Activated naive CD4-positive, alpha-beta T cell (primary cell): ENCODE measurements around the gene UNKL.

ENCODE experiments used
- DNase-seq, 4 experiments: peaks; one replicate each; lab custom pipeline; 2025; lab: John Stamatoyannopoulos, UW

The UNKL gene

GRCh38 chr16:1351582-1352362 lies 62.7 kb downstream of the UNKL start, which contains the start of the genes GNPTG and TSR3:
TSS of gene GNPTG (plus strand) at chr16:1351931. CDS start at chr16:1351966, 35 bp downstream.
TSS of gene TSR3 (minus strand) at chr16:1351878. CDS start at chr16:1351804, 74 bp downstream.
- peak; percentile 56 to 80 (median 70) for DNase-seq

- DNase-seq = no peak
Observed at GRCh38 chr16:1351215-1351581, 63.3 kb downstream of the UNKL start.

- DNase-seq = no peak
Observed at GRCh38 chr16:1350691-1351090, 63.8 kb downstream of the UNKL start.

- DNase-seq = no peak
Observed at GRCh38 chr16:1349951-1350350, 64.6 kb downstream of the UNKL start.

- no peak for DNase-seq
Observed at GRCh38 chr16:1349351-1349750, 65.2 kb downstream of the UNKL start.

- no peak for DNase-seq
Observed at GRCh38 chr16:1348926-1349325, 65.6 kb downstream of the UNKL start.

- no peak for DNase-seq
Observed at GRCh38 chr16:1348441-1348840, 66.1 kb downstream of the UNKL start.

- no peak for DNase-seq
Observed at GRCh38 chr16:1347962-1348361, 66.5 kb downstream of the UNKL start.

GRCh38 chr16:1347286-1347855 lies 67.1 kb downstream of the UNKL start:
- no peak for DNase-seq

GRCh38 chr16:1346422-1347285 lies 67.8 kb downstream of the UNKL start:
- no peak for DNase-seq

GRCh38 chr16:1345651-1346421 lies 68.7 kb downstream of the UNKL start:
- DNase-seq = no peak

GRCh38 chr16:1345087-1345486 lies 69.4 kb downstream of the UNKL start:
- no peak for DNase-seq

GRCh38 chr16:1344499-1344898 lies 70.0 kb downstream of the UNKL start:
- DNase-seq = no peak

GRCh38 chr16:1343428-1344242 lies 70.9 kb downstream of the UNKL start:
- no peak for DNase-seq

GRCh38 chr16:1342526-1343427 lies 71.7 kb downstream of the UNKL start:
- DNase-seq = peak; percentile 42 to 90 (median 76)

- DNase-seq = no peak
Observed at GRCh38 chr16:1341495-1342420, 72.7 kb downstream of the UNKL start.

- no peak for DNase-seq
Observed at GRCh38 chr16:1340730-1341494, 73.6 kb downstream of the UNKL start.
